ENCODE results near the gene GOLGA8T.
"Not testable (repeated sequence)": the region's sequence is repeated elsewhere in the genome, so short reads cannot be mapped to it uniquely, and the experiment has no call there.

DNA sequence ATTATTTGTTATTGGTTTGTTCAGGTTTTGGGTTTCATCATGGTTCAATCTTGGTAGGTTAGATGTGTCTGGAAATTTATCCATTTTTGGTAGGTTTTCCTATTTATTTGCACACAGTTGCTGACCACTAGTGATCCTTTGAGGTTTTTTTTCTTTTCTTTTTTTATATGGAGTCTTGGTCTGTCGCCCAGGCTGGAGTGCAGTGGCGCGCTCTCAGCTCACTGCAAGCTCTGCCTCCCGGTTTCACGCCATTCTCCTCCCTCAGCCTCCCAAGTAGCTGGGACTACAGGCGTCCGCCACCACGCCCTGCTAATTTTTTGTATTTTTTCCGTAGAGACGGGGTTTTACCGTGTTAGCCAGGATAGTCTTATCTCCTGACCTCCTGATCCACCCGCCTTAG is 32.0 kb upstream of the GOLGA8T start:
- TF ChIP-seq, protein P1, sequence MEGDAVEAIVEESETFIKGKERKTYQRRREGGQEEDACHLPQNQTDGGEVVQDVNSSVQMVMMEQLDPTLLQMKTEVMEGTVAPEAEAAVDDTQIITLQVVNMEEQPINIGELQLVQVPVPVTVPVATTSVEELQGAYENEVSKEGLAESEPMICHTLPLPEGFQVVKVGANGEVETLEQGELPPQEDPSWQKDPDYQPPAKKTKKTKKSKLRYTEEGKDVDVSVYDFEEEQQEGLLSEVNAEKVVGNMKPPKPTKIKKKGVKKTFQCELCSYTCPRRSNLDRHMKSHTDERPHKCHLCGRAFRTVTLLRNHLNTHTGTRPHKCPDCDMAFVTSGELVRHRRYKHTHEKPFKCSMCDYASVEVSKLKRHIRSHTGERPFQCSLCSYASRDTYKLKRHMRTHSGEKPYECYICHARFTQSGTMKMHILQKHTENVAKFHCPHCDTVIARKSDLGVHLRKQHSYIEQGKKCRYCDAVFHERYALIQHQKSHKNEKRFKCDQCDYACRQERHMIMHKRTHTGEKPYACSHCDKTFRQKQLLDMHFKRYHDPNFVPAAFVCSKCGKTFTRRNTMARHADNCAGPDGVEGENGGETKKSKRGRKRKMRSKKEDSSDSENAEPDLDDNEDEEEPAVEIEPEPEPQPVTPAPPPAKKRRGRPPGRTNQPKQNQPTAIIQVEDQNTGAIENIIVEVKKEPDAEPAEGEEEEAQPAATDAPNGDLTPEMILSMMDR (IDR thresholded peaks at IDR 0.05) = not testable (repeated sequence)
- not testable (repeated sequence) for TF ChIP-seq SMC3 (IDR thresholded peaks at IDR 0.05); ESRRA (IDR thresholded peaks at IDR 0.05; ENCODE audit: borderline replicate concordance, low read length); POLR2A (IDR thresholded peaks at IDR 0.05; ENCODE audit: low read length); MAX (IDR thresholded peaks at IDR 0.05)

Data from A549 (cell line).